Epithelial cell of proximal tubule (primary cell): ENCODE results near the gene C22orf39. TPM values are rescaled to one million over a fixed set of nuclear protein-coding genes. Genes with fewer than 3 reads are reported as not detected.

ENCODE experiments used
- DNase-seq: peaks from one replicate; pipeline ENCODE4 v3.0.0-alpha.2; 2011; ENCODE audit warnings: low read depth
- H3K4me3 ChIP-seq: 2 replicates; pipeline ENCODE4 v1.5.1; 2011; ENCODE audit warnings: low read depth, mild to moderate bottlenecking, low read length
- total RNA-seq: library from RNA; depleted of rRNA; stranded (reverse); fragments of >200 nt; gene quantifications from 2 replicates; pipeline ENCODE4 v1.2.3, GENCODE V29; 2015
- TF ChIP-seq, protein P1 (sequence below): conservative IDR thresholded peaks from 2 replicates; pipeline ENCODE4 v1.5.1; 2012; ENCODE audit warnings: low read depth, mild to moderate bottlenecking, low read length

Gene C22orf39
- total RNA-seq, 1 donor from 2014 or later = 40.3 TPM

GRCh38 chr22:19466848-19467752, 19.6 kb upstream of the C22orf39 start:
- DNase-seq = no peak
- no peak overlapping the region for H3K4me3 ChIP-seq
- TF ChIP-seq, protein P1, sequence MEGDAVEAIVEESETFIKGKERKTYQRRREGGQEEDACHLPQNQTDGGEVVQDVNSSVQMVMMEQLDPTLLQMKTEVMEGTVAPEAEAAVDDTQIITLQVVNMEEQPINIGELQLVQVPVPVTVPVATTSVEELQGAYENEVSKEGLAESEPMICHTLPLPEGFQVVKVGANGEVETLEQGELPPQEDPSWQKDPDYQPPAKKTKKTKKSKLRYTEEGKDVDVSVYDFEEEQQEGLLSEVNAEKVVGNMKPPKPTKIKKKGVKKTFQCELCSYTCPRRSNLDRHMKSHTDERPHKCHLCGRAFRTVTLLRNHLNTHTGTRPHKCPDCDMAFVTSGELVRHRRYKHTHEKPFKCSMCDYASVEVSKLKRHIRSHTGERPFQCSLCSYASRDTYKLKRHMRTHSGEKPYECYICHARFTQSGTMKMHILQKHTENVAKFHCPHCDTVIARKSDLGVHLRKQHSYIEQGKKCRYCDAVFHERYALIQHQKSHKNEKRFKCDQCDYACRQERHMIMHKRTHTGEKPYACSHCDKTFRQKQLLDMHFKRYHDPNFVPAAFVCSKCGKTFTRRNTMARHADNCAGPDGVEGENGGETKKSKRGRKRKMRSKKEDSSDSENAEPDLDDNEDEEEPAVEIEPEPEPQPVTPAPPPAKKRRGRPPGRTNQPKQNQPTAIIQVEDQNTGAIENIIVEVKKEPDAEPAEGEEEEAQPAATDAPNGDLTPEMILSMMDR = no peak

GRCh38 chr22:19466126-19466716, 18.7 kb upstream of the C22orf39 start:
- DNase-seq = no peak
- TF ChIP-seq, protein P1 = no peak
- no peak overlapping the region for H3K4me3 ChIP-seq

DNA sequence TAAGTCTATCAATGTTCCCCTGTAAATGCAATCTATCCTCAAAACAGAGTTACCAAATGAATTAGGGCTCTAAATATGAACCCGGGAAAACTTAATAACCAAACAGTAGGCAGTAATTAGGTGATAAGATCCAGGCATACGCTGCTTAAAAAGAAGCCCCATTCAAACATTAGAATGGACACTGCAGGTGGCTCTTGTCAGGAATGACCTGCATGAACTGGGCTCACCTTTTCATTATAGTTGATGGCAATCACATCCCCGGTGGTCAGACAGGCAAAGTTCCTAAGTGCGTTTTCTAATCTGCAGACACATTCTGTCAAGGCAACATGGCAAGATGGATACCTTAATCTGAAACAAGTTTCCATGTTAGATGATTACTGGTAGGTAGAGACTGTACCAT, 17.5 kb upstream of the C22orf39 start:
- TF ChIP-seq, protein P1 = no peak
- no peak overlapping the region for H3K4me3 ChIP-seq
- DNase-seq = no peak

GRCh38 chr22:19464546-19464945, 17.0 kb upstream of the C22orf39 start:
- TF ChIP-seq, protein P1 = no peak
- H3K4me3 ChIP-seq = no peak overlapping the region
- DNase-seq = no peak

DNA sequence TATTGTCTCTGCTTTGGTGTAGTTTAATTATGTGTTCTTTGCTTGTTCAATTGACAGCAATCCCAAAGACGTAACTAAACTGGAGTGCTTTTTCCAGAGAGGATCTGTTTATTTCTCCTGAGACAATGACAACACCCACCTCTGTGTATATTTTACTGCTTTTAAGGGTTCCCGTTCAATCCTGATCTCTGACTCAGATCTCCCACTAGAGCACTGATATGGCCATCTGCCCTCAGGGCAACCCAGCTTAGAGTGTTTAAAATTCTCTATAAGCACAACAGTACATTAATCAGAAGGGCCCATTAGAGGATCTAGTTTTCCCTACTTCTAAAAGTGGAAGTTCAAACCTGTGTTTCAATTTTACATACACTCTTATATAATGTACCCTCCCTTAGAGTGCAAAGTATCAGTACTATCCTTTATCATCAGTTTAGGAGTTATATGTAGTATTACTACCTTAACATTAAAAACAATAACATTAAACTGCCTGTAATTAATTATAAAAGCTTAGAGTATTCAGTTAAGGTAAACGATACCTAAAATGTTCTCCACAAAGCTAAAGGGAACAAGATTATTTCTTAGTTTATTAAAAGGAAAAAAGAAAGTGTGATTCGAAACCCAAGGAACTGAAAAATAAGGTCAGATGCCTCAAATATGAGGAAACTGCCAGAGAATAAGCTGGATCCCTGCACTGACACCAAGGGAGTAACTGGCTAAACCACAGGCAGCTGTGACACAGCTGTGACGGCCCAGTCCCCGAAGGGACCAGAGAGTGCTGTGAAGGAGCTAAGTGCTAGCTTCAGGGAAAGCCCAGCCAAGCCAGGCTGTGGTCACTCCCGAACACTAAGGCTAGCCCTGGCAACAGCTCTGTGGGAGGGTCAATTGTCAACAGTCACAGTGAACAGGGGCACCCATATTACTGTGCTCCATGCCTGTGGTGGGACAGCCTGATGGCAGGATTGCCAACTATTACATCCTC, 16.3 kb upstream of the C22orf39 start:
- TF ChIP-seq, protein P1 = no peak
- DNase-seq = no peak

DNA sequence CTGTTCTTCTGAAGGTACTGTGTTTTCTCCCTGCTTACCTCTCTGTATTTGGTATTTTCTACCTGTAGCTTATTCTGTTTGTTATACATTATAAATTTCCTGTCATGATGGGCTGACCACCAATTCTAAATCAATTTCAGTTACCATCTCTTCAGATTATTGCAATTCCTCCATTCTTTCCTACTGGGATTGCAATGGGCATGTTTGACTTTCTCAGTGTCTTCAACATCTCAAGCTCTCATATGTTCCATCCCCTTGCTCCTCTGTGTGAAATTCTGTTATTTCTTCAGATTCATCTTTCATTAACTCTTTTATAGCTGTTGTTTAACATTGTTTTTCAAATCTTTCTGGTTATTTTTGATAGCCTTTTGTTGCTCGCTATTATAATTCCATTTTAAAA, 15.5 kb upstream of the C22orf39 start:
- TF ChIP-seq, protein P1 = no peak
- DNase-seq = no peak
- H3K4me3 ChIP-seq = no peak overlapping the region

More for the DNA sequence above, 16.3 kb upstream of the C22orf39 start:
- no peak overlapping the region for H3K4me3 ChIP-seq
